Measurements from ENCODE around the gene ZNF384. TPM values are rescaled to one million over a fixed set of nuclear protein-coding genes. Genes with fewer than 3 reads are reported as not detected.
A peak's percentile ranks its signal among the peaks of the same experiment; 100 is the strongest.

ZNF384 gene
- total and polyA plus RNA-seq, 5 donors from 2014 or later = 13.4 to 68.3 (median 19.8) TPM

GRCh38 chr12:6697584-6698351, 8.6 kb upstream of the ZNF384 start:
- Mint-ChIP-seq H3K4me3 (peak overlapping the region in 2 of 4 donors; percentile 26 to 59), H3K9me3 (peaks cover 0 to 4% (median 0%) of the 10 kb centered on the region in 7 donors), H3K27ac (peak overlapping the region in 1 of 3 donors; percentile 73), H3K27me3 (peaks cover 51% of the 10 kb centered on the region), H3K36me3 (no peaks in the 10 kb centered on the region), H3K4me1 (peaks cover 0 to 35% (median 8%) of the 10 kb centered on the region in 4 donors)
- Histone ChIP-seq H3K4me1 (ENCODE audit: control insufficient read depth, insufficient read depth, low read length, poor library complexity, severe bottlenecking) (peaks cover 13% of the 10 kb centered on the region), H3K27ac (ENCODE audit: insufficient read depth, low read length, poor library complexity, severe bottlenecking) (no peak overlapping the region), H3K9me3 (ENCODE audit: control insufficient read depth in 2 of 2, low read length in 2 of 2) (peaks cover 3 to 5% of the 10 kb centered on the region in 2 experiments), H3K36me3 (ENCODE audit: control insufficient read depth, insufficient read depth, low read length) (no peaks in the 10 kb centered on the region), H3K4me3 (ENCODE audit: low read depth, low read length) (no peak overlapping the region), H3K27me3 (ENCODE audit: control insufficient read depth, insufficient read depth, low read length) (peaks cover 21% of the 10 kb centered on the region)
- ATAC-seq (ENCODE audit: low read depth in 2 of 2) = no peak
- peak in 1 of 3 donors; percentile 38 for DNase-seq

DNA sequence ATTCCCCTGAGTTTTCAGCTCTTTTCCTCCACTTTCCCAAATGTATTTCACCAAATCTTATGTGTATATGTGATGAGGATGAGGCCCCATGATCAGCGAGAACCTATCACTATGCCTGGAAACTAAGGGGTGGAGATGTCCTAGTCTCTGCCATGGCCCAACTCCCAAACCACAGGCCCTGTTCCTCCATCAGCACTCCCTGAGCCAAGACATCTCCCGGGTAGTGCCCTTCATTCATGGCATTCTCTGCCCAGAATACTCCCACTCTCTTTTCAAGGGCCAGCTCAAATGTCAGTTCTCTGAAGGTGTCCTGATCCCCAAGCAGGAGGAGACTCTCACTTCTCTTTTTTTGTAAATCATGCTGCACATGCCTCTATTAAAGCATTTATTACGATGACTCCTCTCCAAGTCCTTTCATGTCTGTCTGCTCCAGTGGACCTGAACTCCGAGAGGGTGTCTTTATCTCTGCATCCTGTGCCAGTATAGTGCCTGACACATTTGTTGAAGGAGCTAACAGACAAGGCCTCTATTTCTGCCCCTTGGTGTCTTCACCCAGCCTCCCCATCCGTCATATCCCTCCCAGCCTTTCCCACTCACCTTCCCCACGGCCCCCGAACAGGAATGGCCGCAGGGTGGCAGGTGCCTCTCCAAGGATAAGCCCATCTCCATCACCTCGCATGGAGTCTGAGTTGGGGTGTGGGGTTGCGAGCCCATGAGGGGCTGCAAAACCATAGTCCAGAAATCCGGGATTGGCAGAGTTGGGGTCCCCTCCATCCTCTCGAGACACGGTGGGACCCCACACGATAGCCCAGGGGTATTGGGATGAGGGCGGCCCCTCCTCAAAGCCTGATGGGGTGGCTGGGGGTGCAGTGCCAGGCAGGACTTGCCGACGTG, 7.8 kb upstream of the ZNF384 start:
- Histone ChIP-seq H3K4me1 (ENCODE audit: control insufficient read depth, insufficient read depth, low read length, poor library complexity, severe bottlenecking) (peaks cover 13% of the 10 kb centered on the region), H3K36me3 (ENCODE audit: control insufficient read depth, insufficient read depth, low read length) (no peaks in the 10 kb centered on the region), H3K27me3 (ENCODE audit: control insufficient read depth, insufficient read depth, low read length) (peaks cover 17% of the 10 kb centered on the region), H3K4me3 (ENCODE audit: low read depth, low read length) (no peak overlapping the region), H3K9me3 (ENCODE audit: control insufficient read depth in 2 of 2, low read length in 2 of 2) (peaks cover 3 to 5% of the 10 kb centered on the region in 2 experiments), H3K27ac (ENCODE audit: insufficient read depth, low read length, poor library complexity, severe bottlenecking) (no peak overlapping the region)
- ATAC-seq (ENCODE audit: low read depth in 2 of 2) = no peak
- H3K27me3 Mint-ChIP-seq = peaks cover 43% of the 10 kb centered on the region
- no peak for DNase-seq
- H3K36me3 Mint-ChIP-seq = no peaks in the 10 kb centered on the region
- H3K9me3 Mint-ChIP-seq = peaks cover 0 to 4% (median 0%) of the 10 kb centered on the region in 7 donors
- peaks cover 0 to 33% (median 7%) of the 10 kb centered on the region in 4 donors for H3K4me1 Mint-ChIP-seq
- H3K4me3 Mint-ChIP-seq = peak overlapping the region in 1 of 4 donors; percentile 34
- H3K27ac Mint-ChIP-seq = no peak overlapping the region

- Histone ChIP-seq H3K4me1 (ENCODE audit: control insufficient read depth, insufficient read depth, low read length, poor library complexity, severe bottlenecking) (peaks cover 8% of the 10 kb centered on the region), H3K4me3 (ENCODE audit: low read depth, low read length) (no peak overlapping the region), H3K27ac (ENCODE audit: insufficient read depth, low read length, poor library complexity, severe bottlenecking) (no peak overlapping the region), H3K27me3 (ENCODE audit: control insufficient read depth, insufficient read depth, low read length) (peaks cover 5% of the 10 kb centered on the region), H3K36me3 (ENCODE audit: control insufficient read depth, insufficient read depth, low read length) (no peaks in the 10 kb centered on the region), H3K9me3 (ENCODE audit: control insufficient read depth in 2 of 2, low read length in 2 of 2) (no peaks in the 10 kb centered on the region)
- DNase-seq = no peak
- Mint-ChIP-seq H3K9me3 (peaks cover 0 to 4% (median 0%) of the 10 kb centered on the region in 7 donors), H3K4me3 (no peak overlapping the region), H3K27ac (no peak overlapping the region), H3K36me3 (no peaks in the 10 kb centered on the region), H3K4me1 (peaks cover 0 to 28% (median 6%) of the 10 kb centered on the region in 4 donors), H3K27me3 (peaks cover 31% of the 10 kb centered on the region)
- ATAC-seq (ENCODE audit: low read depth in 2 of 2) = no peak
These were observed 6.3 kb upstream of the ZNF384 start for GRCh38 chr12:6695313-6696045.

GRCh38 chr12:6694701-6695100, 5.5 kb upstream of the ZNF384 start:
- Mint-ChIP-seq H3K36me3 (no peaks in the 10 kb centered on the region), H3K27me3 (peaks cover 31% of the 10 kb centered on the region), H3K4me3 (no peak overlapping the region), H3K9me3 (peaks cover 0 to 4% (median 0%) of the 10 kb centered on the region in 7 donors), H3K4me1 (peaks cover 0 to 33% (median 12%) of the 10 kb centered on the region in 4 donors), H3K27ac (peak overlapping the region in 1 of 3 donors; percentile 70)
- Histone ChIP-seq H3K36me3 (ENCODE audit: control insufficient read depth, insufficient read depth, low read length) (no peaks in the 10 kb centered on the region), H3K9me3 (ENCODE audit: control insufficient read depth in 2 of 2, low read length in 2 of 2) (no peaks in the 10 kb centered on the region), H3K27ac (ENCODE audit: insufficient read depth, low read length, poor library complexity, severe bottlenecking) (no peak overlapping the region), H3K27me3 (ENCODE audit: control insufficient read depth, insufficient read depth, low read length) (peaks cover 5% of the 10 kb centered on the region), H3K4me1 (ENCODE audit: control insufficient read depth, insufficient read depth, low read length, poor library complexity, severe bottlenecking) (peaks cover 9% of the 10 kb centered on the region), H3K4me3 (ENCODE audit: low read depth, low read length) (no peak overlapping the region)
- DNase-seq (no peak), ATAC-seq (ENCODE audit: low read depth in 2 of 2) (no peak)

GRCh38 chr12:6693832-6694355, 4.7 kb upstream of the ZNF384 start:
- H3K27me3 ChIP-seq (ENCODE audit: control insufficient read depth, insufficient read depth, low read length) = no peaks in the 10 kb centered on the region
- H3K4me1 Mint-ChIP-seq = peaks cover 0 to 33% (median 14%) of the 10 kb centered on the region in 4 donors
- H3K27me3 Mint-ChIP-seq = peaks cover 23% of the 10 kb centered on the region
- peaks cover 0 to 1% (median 0%) of the 10 kb centered on the region in 7 donors for H3K9me3 Mint-ChIP-seq
- no peaks in the 10 kb centered on the region for H3K36me3 Mint-ChIP-seq
- H3K4me1 ChIP-seq (ENCODE audit: control insufficient read depth, insufficient read depth, low read length, poor library complexity, severe bottlenecking) = peaks cover 11% of the 10 kb centered on the region
- H3K4me3 ChIP-seq (ENCODE audit: low read depth, low read length) = no peak overlapping the region
- H3K36me3 ChIP-seq (ENCODE audit: control insufficient read depth, insufficient read depth, low read length) = no peaks in the 10 kb centered on the region
- H3K27ac ChIP-seq (ENCODE audit: insufficient read depth, low read length, poor library complexity, severe bottlenecking) = no peak overlapping the region
- ATAC-seq (ENCODE audit: low read depth in 2 of 2) = no peak
- no peaks in the 10 kb centered on the region for H3K9me3 ChIP-seq (ENCODE audit: control insufficient read depth in 2 of 2, low read length in 2 of 2)
- DNase-seq = no peak
- H3K27ac Mint-ChIP-seq = no peak overlapping the region
- peak overlapping the region in 2 of 4 donors; percentile 2 to 24 for H3K4me3 Mint-ChIP-seq

DNA sequence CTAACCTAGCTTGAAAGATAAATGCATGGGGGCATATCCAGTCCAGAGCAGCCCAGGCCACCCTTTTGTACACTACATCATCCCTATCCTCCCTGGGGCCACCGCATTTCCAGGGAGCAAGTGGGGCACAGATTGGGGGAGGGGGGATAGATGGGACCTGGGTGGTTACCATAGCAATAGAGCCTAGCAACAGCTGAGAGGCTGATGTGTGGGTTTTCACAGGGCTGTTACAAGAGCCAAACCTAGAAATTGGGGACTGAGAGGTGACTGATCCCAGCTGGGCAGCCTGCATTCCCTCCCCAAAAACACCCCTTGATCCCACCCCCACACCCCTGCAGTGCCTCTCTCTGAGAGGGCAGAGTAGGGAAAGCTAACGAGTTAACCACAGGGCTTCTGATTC, 3.7 kb upstream of the ZNF384 start:
- Histone ChIP-seq H3K9me3 (ENCODE audit: control insufficient read depth in 2 of 2, low read length in 2 of 2) (no peaks in the 10 kb centered on the region), H3K27me3 (ENCODE audit: control insufficient read depth, insufficient read depth, low read length) (no peaks in the 10 kb centered on the region), H3K36me3 (ENCODE audit: control insufficient read depth, insufficient read depth, low read length) (no peaks in the 10 kb centered on the region), H3K4me3 (ENCODE audit: low read depth, low read length) (no peak overlapping the region), H3K4me1 (ENCODE audit: control insufficient read depth, insufficient read depth, low read length, poor library complexity, severe bottlenecking) (peaks cover 20% of the 10 kb centered on the region), H3K27ac (ENCODE audit: insufficient read depth, low read length, poor library complexity, severe bottlenecking) (no peak overlapping the region)
- ATAC-seq (ENCODE audit: low read depth in 2 of 2) (no peak), DNase-seq (no peak)
- H3K27me3 Mint-ChIP-seq = peaks cover 15% of the 10 kb centered on the region
- H3K4me1 Mint-ChIP-seq = peaks cover 3 to 36% (median 17%) of the 10 kb centered on the region in 4 donors
- H3K27ac Mint-ChIP-seq = peak overlapping the region in 2 of 3 donors; percentile 0 to 87
- peaks cover 0 to 1% (median 0%) of the 10 kb centered on the region in 7 donors for H3K9me3 Mint-ChIP-seq
- H3K4me3 Mint-ChIP-seq = peak overlapping the region in 1 of 4 donors; percentile 42
- H3K36me3 Mint-ChIP-seq = no peaks in the 10 kb centered on the region

- ATAC-seq (ENCODE audit: low read depth in 2 of 2) (no peak), DNase-seq (no peak)
- H3K4me3 Mint-ChIP-seq = peak overlapping the region in 3 of 4 donors; percentile 48 to 66 (median 62)
- peaks cover 0 to 1% (median 0%) of the 10 kb centered on the region in 7 donors for H3K9me3 Mint-ChIP-seq
- H3K27me3 Mint-ChIP-seq = peaks cover 8% of the 10 kb centered on the region
- Histone ChIP-seq H3K9me3 (ENCODE audit: control insufficient read depth in 2 of 2, low read length in 2 of 2) (no peaks in the 10 kb centered on the region), H3K27me3 (ENCODE audit: control insufficient read depth, insufficient read depth, low read length) (no peaks in the 10 kb centered on the region), H3K27ac (ENCODE audit: insufficient read depth, low read length, poor library complexity, severe bottlenecking) (no peak overlapping the region), H3K4me3 (ENCODE audit: low read depth, low read length) (no peak overlapping the region), H3K36me3 (ENCODE audit: control insufficient read depth, insufficient read depth, low read length) (no peaks in the 10 kb centered on the region), H3K4me1 (ENCODE audit: control insufficient read depth, insufficient read depth, low read length, poor library complexity, severe bottlenecking) (peaks cover 31% of the 10 kb centered on the region)
- peaks cover 17 to 50% (median 31%) of the 10 kb centered on the region in 4 donors for H3K4me1 Mint-ChIP-seq
- H3K36me3 Mint-ChIP-seq = peaks cover 7% of the 10 kb centered on the region
- peak overlapping the region in 1 of 3 donors; percentile 42 for H3K27ac Mint-ChIP-seq
These were observed 2.3 kb upstream of the ZNF384 start for GRCh38 chr12:6691473-6691872.
